ENCODE results near the gene FOXG1. TPM values are rescaled to one million over a fixed set of nuclear protein-coding genes. Genes with fewer than 3 reads are reported as not detected.

Gene FOXG1
- total RNA-seq, 1 donor from 2014 or later: not detected

DNA sequence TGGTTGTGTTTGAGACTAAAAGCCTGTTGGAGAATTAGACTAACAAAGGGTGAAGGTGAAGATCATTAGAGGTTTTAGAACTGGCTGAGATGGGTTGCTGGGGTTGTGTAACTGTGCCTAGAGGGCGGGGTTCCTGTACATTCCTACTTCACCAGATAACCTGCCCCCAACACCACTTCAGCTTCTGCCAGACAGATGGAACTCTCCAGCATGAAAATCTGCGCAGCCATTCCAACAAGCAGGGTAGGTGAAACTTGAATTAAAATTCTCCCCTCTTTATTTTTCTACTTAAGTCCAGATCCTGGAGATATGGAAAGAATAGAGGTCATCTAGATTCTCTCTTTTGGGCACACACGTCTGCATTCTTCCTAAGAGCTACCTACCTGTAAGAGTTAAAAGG lies 6.0 kb downstream of the FOXG1 start:
- ATAC-seq (ENCODE audit: poor library complexity) (no peak), DNase-seq (no peak)
- intact Hi-C loops (cut with DNase I): no loop called here

DNA sequence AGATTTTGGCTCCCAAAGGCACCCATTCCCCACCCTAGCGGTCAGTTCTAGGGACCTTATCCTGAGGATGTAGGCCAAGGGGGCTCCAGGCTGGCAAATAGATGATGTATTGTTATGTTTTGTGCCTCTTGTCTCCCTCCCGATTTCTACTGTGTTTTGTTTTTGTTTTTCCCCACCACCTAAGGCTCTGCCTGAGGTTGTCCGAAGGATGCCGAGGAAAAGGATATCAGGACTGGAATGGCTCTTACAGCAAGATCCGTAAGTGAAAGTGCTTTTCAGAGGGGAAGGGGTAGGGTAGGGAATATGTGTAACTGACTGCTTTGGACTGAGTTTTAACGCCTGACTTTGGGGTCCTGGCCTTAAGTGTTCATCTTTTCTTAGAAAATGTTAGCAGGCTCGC lies 6.6 kb downstream of the FOXG1 start:
- intact Hi-C loops (cut with DNase I): no loop called here
- no peak for DNase-seq
- ATAC-seq (ENCODE audit: poor library complexity): no peak

DNA sequence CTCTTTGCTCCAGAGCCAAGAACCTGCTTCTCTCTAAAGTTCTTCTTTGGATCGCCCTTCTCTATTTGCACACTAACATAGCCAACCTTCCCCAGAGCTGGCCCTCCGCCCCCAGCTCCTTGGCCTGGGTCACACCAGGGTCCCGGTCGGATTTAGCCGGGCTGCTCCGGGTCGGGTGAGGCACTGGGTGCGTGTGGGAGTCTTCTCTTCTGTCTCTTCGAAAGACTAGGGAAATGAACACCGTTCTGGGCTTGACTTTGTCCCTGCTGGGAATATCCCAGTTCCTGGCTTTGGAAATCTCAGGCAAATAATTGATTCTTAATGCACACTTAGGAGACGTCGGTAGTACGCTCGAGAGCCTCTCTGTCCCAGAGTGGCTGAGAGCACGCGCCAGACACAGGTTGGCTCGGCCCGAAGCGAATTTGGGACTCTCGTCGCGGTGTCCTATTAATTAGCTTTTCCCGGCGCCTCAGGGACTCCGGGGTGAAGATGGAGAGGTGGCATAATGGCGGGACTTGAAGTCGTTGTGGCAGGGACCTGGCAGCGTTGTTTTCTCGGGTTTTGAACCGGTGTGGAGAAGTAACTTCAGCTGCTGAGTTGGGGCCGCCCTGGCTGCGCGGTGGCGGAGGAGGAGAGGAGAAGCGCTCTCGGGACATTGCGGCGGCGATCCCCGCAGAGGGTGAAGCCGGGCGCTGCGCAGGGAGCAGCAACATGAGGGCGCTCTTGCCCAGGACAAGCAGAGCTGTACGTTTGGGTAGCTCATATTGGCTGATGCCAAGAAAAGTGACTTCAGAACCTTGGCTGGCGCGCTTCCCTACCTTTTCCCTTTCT lies 7.5 kb downstream of the FOXG1 start:
- intact Hi-C loops (cut with DNase I): no loop called here
- ATAC-seq (ENCODE audit: poor library complexity) (no peak), DNase-seq (no peak)

DNA sequence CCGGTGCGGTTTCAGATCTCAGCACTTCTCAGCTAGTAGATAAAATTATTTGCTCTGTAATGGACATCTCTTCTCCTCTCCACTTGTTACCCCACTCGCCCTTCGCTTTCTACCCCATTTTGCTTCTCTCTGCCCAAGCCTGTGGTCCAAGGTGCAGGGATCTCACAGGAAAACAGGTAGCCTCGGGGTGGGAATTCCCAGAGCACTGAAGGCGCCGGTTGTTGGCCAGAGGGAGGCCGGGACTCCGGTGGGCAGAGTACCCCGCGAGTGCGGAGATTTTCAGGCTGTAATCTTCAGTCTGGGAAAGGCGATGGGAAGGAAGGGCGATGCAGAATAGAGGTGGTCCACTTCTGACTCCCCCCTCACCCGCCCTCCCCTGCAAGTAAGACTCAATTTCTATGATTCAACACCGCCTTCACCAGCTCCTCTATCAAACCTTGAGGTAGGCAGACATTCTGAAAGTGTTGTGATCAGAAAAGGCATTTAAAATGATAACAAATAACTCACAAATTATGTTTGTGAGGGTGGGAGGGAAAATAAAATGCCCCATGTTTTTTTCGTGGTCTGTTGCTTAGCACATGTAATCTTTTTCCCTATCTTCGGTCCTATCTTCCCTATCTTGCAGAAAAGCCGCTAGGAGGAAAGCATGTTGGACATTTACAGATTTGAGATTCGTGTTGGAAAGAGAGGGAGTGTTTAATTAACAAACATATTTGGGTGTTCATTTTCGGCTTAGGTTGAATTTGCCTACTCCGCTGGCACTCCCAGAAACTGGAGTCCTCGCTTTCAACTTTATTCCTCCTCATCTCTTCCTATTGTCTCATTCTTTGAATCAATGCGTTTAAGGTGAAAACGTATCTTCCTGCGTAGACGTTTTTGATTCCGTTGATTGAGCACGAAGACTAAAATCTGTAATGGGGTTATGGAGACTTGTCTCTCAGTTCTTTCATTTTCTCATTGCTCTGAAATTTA lies 8.5 kb downstream of the FOXG1 start:
- ATAC-seq (ENCODE audit: poor library complexity): no peak
- no peak for DNase-seq
- intact Hi-C loops (cut with DNase I): no loop called here

DNA sequence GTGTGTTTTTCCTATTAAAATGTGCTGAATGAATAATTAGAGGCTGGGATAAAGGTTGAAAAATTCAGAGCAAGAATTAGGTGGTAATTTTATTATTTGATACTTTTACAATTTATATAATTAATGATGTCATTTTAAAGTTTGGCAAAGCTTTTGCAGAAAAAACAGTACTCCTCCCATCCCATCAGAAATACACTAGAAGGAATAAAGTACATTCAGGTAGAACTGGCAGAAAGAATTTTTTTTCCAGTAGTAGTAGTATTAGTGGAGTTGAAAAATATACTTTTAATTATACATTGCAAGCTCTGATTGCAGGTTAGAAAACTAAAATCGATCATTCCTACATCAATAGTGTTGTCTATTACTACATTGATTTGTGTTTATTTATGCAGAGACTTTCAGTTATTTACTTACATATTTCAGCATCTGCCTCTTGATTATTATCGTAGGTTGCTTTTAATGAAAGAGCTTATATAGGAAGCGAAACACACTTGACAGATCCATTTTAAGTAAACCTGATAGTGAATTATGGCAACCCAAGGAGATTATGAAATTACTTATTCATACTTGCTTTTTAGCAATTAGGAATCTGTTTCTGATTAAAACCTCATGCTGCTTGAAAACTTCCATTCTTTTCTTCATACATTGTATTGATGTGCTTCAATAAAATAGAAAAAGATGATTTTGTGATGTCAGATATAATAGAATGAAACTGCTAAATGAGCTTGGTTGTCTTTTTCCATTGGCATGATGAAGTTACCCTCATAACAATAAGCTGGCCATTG lies 10.1 kb downstream of the FOXG1 start:
- DNase-seq (no peak), ATAC-seq (ENCODE audit: poor library complexity) (no peak)
- intact Hi-C loops (cut with DNase I): no loop called here

DNA sequence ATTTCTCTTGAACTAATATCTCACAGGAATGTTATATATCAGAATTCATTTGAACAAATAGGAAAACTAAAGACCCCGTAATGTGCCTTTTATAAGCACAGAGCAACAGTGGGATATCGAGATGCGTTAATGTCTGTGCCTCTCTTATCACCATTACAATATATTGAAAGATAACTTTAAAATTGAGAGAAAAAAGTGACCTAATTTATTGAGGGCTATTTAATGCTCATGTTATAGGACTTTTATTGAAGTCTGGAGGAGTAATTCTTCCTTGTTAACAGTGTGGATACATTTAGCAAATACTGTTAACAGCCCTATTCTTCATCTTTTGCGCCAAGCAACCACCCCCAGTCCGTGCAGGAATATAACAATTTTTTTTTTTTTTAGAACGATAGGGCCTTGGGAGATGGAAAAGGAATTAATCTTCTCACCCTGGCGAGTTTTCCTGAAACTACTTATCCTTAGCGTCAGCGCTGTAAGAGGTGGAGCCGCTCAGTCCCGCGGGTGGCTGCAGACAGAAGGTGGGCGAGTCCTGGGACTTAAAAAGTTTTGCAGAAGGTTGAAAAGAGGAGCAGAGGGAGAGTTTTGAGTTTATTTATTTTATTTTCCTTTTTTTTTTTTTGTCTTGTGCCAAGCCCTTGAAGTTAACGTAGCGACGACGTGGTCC lies 11.0 kb downstream of the FOXG1 start:
- no peak for ATAC-seq (ENCODE audit: poor library complexity)
- intact Hi-C loops (cut with DNase I): no loop called here
- DNase-seq: no peak

DNA sequence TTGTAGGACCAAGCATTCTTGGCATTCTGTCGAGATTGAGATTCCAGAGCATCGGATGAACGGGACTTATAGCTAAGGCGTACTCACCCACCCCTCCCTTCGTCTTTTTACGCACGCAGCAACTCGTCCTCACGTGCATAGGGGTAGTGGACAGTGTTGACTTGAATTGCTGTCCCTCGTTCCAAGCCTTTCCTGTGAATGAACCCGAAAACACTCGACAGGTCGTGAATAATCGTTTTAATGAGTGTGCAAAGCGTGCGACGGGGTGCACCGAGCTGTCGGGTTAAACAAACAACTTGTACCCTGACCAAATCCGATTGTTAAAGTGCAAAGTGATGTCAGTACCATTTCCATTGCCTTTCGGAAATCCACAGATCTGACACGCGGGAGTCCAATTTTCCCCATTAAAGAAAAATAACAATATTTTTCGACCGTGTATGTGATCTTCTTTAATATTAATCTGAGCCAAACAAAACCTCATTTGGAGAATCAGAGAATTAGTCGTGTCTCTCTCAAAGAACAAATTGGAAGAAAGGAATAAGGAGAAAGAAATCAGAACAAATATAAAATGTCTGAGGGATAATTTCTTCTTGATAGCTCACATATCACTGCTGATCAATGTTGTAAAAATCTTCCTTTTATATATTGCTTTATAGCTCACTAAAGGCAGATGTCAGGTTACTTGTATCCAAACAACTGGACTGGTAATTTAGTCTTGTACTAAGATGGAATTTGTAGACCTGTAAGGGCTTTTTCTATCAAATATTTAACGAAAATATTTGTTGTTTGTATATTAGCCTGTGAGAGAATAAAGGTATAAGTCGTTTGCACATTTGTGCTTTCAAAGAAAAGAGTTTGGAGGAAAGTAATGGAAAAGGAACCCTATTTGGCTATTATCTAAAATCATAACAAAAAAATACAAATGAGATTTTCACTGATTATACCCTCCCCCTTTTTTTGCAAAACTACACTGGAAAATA lies 11.8 kb downstream of the FOXG1 start:
- DNase-seq (no peak), ATAC-seq (ENCODE audit: poor library complexity) (no peak)
- intact Hi-C loops (cut with DNase I): no loop called here

DNA sequence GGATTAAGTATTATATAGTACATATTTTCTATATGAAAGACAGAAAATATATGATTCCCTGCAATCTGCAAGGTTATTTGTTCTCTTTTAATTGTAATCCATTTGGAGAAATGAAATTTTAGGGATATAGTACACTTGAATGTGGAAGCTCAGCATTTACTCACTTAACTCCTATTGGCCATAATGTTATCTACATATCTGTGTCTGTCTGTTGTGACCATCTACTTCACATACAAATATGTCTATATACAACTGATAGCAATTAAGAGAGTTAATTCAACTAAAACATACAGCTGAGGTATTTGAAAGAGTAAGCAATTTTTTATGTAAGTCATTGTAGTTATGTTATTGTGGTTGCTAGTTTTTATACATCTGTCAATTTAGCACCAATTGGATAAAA lies 12.9 kb downstream of the FOXG1 start:
- intact Hi-C loops (cut with DNase I): no loop called here
- ATAC-seq (ENCODE audit: poor library complexity) (no peak), DNase-seq (no peak)

DNA sequence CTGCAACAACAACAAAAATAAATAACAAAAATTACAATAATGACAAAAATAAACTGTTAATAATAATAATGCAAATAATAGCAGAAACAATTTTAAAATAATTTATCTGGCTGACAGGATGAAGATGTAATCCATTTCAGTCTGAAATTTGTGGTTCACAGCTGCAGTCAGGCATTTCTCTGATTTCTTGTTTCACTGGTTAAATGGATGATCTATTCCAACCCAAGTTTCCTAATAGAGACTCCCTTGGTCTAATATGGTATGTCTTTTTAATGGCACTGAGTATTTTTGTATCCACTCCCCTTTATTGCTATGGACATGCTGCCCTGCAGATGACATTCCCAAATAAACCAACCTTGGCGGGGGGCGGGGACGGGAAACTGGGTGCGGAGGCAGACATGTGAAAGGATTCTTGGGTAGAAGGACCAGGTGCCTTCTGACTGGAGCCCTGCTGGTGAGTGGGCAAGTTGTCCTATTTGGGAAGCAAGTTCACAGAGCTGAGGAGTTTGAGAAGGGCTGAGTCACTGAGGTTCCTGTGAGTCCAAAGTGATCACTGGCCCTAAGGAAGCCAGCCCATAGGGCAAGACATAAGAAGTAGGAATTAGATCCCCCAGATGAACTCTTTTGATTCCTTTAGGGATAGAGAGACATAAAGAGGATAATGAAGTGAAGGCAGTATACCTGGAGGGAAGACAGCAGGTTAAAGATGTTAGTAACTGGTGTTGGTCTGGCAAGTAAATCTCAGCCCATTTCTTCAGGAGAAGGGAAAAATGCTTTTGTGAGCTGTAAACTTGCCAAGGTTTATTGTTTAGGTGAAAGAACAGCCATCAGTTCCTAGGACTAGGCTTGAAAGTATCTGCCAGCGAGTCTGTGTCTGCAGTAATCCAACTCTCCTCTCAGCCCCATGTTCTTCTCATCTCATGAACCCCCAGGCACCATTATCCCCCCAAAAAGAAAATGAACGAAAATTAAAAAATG lies 14.5 kb downstream of the FOXG1 start:
- DNase-seq (no peak), ATAC-seq (ENCODE audit: poor library complexity) (no peak)
- intact Hi-C loops (cut with DNase I): no loop called here

DNA sequence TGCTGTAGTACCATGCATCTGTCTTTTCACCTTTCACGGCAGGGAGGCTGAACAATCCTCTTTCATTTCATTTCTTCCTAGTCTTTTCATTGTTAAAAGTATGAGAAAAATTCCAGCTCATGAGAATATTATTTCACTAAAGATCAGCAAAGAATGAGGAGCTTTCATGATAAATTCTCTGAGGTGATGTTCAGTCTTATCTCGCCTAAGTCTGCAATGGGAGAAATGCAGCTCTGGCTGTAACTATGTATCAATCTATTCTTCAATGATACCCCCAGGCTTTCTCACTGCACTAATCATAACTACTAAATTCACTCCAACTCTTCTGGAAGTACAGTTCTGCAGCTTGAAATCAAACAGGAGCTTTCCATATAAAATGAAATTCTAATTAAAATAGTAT lies 15.7 kb downstream of the FOXG1 start:
- intact Hi-C loops (cut with DNase I): no loop called here
- ATAC-seq (ENCODE audit: poor library complexity) (no peak), DNase-seq (no peak)

DNA sequence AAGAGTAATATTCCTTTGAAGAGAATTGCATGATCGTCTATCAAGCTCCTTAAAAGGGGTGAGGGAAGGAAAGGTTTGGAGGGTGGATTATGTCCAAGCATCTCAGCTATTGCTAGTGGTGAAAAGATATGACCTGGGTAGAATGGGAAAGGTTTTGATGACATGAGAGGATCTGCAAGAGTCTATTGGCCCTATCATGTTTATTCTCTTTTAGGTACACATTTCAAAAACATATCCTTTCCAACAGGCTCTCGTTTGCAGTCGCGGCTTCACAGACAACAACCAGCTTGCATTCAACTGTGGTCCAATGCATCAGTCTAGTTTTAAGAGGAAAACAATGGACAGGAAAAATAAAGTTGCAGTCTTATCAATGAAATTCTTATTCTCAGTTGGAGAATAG lies 17.1 kb downstream of the FOXG1 start:
- DNase-seq: no peak
- intact Hi-C loops (cut with DNase I): no loop called here
- ATAC-seq (ENCODE audit: poor library complexity): no peak

DNA sequence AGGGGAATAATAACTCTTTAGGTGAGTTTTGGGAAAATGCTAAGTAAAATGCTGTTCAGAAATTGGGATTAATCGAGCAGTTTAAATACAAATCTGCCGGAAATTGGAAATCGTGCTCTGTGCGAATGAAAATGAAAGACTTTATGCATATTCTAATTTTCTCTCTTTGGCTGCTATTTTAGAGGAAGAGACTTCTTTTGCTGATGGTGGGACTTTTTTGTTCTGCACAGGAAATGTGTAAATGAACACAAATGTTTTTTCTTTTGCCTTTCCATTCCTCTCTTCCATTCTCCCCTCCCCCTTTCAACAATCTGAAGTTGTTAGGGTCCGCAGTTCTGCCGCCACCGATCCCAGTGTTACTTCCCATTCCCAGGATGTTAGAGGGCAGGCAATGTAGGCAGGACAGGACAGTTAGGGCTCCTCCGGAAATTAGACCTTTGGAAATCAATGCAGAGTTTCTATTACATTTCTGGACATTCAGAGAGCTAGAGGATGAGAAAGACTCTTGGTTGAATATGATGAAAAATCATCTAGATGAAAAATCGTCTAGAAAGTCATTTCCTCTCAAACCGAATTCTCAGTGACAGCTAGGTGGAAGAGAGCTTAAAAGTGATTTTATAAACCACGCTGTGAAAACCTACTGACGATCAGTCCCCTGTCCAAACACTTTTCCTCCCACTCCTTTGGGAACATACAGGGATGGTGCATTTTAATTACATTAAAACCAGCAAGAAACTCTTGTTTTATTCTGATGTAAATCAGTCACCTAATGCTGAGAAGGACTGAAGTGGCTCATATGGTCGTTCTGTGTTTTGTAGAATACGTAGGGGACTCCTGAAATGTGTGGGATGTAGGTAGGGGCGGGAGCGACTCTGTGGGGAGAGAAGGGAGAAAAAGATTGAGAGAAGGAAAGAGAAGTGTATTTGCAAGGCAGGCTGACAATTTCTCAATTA lies 17.8 kb downstream of the FOXG1 start:
- DNase-seq (no peak), ATAC-seq (ENCODE audit: poor library complexity) (no peak)
- intact Hi-C loops (cut with DNase I): no loop called here

DNA sequence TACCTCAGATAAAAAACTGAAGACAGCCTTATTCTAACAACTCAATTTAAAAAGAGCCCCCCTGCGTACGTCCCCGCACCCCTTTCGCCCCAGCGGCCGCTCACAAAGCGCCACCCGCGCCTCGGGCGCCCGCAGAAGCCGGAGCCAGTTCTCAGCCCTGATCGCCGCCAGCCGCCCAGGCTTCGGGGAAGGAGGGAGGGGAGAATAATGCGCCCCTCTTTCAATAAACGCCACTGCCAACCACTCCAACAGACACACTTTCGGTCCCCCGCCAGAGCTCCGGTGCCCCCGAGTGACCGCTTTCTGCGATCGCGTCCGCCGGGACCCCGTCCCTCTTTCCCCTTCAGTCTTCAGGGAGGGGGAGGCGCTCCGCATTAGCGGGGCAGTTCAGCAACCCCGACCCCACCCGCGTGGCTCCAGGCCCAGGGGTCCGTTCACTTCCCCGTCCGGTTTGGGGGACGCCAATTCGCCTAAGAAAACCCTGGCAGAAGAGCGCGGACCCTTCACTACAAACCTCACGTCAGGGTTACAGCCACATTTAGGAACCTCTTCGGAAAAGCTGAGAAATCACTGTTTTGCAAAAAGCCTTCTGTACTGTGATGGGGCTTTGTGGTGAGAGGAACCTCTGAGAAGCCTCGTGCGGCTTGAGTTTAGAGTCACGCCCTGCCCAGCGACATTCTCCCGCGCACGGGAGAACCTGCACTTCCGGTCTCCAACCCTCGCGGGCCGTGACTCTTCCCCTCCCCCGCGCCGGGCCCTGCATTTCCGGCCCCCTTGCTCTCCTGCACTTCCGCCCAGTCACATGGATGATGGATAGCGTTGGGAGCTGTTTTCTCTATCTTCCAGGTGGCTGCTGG lies 18.7 kb downstream of the FOXG1 start:
- ATAC-seq (ENCODE audit: poor library complexity): no peak
- intact Hi-C loops (cut with DNase I): no loop called here
- DNase-seq: no peak

DNA sequence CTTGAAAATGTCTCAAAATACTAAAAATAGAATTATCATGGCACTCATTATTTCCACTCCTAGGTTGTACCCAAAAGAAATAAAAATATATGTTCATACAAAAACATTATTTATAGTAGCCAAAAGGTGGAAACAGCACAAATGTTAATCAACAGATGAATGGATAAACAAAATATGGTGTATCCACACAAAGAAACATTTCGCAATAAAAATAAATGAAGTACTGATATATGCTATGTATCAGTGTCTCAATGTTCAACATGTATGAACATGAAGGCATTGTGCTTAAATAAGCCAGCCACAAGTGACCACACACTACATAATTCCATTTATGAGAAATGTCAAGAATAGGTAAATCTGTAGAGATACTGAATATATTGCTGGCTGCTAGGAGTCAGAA lies 40.9 kb downstream of the FOXG1 start:
- DNase-seq (no peak), ATAC-seq (ENCODE audit: poor library complexity) (no peak)
- intact Hi-C loops (cut with DNase I): no loop called here

DNA sequence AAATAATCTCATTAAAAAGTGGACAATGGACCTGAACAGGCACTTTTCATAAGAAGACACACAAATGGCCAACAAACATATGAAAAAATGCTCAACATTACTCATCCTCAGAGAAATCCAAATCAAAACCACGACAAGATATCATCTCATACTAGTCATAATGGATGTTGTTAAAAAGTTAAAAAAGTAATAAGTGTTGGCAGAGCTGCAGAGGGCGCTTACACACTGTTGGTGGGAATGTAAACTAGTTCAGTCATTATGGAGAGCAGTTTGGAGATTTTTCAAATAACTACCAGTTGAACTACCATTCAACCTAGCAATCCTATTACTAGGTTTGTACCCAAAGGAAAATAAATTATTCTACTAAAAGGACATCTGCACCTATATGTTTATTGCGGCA lies 47.2 kb downstream of the FOXG1 start:
- intact Hi-C loops (cut with DNase I): no loop called here
- ATAC-seq (ENCODE audit: poor library complexity): no peak
- no peak for DNase-seq

Measured in Right ventricle myocardium superior (tissue), 1 donor.